ENCODE results near the gene MFAP2.

The MFAP2 gene

DNA sequence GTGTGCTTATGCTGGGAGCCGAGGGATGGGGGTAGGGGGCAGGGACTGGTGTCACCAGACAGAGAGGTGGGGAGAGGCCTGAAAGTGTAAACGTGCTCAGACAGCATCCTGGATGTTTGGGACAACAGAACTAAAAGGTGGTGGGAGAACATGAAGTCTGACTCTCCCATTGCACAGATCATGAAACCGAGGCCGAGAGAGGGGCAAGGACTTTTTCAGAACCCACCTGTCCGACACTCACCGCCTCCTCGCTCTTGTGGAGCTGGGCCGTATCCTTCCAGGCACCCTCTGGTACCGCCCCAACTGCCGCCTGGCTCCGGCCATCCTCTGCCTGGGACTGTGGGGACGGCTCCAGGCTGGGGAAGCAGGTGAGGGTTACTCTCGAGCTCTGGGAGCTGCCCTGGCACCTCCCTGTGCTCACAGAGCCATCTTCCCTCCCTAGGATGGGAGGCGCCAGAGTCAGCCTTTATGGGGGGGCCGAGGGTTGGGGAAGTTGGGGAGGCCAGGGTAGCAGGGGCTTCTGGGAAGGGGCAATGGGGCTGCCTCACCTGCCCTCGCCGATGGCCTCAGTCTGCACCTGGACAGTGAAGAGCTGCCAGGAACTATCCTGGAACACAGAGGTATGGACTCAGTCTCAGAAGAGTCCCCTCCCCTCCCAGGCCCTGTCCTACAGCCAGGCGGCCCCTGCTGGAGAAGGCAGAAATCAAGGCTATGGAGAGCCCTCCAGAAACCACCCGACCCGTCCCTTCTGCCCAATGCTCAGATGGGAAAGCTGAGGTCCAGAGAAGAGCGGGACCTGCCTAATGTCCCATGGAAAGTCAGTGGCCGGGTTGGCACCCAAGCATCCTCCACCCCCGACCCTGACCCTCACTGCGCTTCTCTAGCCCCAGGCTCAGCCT, 24.3 kb upstream of the MFAP2 start:
- TF ChIP-seq, protein P1, sequence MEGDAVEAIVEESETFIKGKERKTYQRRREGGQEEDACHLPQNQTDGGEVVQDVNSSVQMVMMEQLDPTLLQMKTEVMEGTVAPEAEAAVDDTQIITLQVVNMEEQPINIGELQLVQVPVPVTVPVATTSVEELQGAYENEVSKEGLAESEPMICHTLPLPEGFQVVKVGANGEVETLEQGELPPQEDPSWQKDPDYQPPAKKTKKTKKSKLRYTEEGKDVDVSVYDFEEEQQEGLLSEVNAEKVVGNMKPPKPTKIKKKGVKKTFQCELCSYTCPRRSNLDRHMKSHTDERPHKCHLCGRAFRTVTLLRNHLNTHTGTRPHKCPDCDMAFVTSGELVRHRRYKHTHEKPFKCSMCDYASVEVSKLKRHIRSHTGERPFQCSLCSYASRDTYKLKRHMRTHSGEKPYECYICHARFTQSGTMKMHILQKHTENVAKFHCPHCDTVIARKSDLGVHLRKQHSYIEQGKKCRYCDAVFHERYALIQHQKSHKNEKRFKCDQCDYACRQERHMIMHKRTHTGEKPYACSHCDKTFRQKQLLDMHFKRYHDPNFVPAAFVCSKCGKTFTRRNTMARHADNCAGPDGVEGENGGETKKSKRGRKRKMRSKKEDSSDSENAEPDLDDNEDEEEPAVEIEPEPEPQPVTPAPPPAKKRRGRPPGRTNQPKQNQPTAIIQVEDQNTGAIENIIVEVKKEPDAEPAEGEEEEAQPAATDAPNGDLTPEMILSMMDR (conservative IDR thresholded peaks at IDR 0.05; ENCODE audit: low read depth) = no peak
- ChIA-PET POLR2A (ENCODE audit: low non-redundant PET) (no interaction called here), CTCF (interaction anchor here (0.7 to 0.9 kb wide), 3 partner anchors 18 to 34 kb away, joined by 3 to 4 read pairs (median 4); no protein-coding TSS in a partner anchor)
- H3K27ac ChIP-seq = peak overlapping the region; percentile 78
- DNase-seq (ENCODE audit: low spot score) = no peak

DNA sequence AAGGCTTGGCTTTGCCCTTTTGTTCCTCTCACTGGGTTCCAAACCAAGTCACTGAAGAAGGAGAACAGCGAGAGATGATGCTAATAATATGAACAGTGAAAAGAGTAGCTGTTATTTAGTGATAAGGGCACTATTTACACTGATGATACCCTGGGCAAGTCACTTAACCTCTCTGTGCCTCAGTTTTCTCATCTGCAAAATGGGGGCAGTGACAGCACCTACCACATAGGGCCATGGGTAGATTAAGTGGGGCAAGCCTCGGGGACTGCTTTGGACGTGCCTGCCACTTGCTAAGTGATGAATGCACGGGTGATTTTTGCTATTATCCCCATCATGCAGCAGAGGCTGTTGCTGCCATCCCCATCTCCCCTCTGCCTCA, 22.1 kb upstream of the MFAP2 start:
- ChIA-PET CTCF (interaction anchor here (0.7 kb wide), 1 partner anchor 204 kb away, joined by 3 read pairs; no protein-coding TSS in a partner anchor), POLR2A (ENCODE audit: low non-redundant PET) (no interaction called here)
- no peak overlapping the region; the same call in 1 of the 2 replicates for H3K27ac ChIP-seq
- DNase-seq (ENCODE audit: low spot score) = no peak
- TF ChIP-seq, protein P1 (conservative IDR thresholded peaks at IDR 0.05; ENCODE audit: low read depth) = no peak

DNA sequence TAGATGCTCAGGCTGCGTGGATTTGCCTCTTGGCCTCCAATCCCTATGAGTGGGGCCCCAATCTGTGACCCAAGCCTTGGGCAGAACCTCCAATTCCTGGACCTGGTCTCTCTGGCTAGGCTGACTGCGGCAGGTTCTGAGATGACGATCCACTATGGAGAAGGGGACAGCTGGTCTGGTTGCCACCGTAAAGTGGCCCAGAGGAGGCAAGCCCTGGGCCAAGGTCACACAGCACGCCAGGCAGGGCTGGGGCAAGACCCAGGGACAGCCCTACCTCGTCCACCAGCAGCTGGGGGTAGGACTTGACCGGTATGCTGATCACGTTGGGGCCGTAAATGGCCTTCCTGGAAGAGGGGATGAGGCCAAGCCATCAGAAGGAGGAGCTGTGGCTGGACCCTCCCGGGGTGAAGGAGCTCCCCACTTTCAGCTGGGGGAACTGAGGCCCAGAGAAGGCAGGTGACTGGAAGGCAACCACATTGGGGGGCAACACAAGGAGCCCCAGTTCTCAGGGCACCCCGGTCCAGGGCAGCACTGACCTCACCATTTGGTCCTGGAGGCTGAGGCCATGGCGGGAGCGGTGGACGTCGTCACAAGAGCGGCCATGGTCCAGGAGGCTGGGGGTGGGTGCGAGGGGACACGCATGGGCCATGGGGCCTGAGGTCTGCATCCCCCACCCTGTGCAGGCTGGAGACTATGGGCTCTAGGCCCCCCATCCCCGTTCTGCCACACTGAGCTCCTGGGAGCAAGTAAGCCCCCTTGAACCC, 21.5 kb upstream of the MFAP2 start:
- TF ChIP-seq, protein P1 (conservative IDR thresholded peaks at IDR 0.05; ENCODE audit: low read depth) = no peak
- ChIA-PET CTCF (no interaction called here), POLR2A (ENCODE audit: low non-redundant PET) (no interaction called here)
- H3K27ac ChIP-seq = no peak overlapping the region
- no peak for DNase-seq (ENCODE audit: low spot score)

DNA sequence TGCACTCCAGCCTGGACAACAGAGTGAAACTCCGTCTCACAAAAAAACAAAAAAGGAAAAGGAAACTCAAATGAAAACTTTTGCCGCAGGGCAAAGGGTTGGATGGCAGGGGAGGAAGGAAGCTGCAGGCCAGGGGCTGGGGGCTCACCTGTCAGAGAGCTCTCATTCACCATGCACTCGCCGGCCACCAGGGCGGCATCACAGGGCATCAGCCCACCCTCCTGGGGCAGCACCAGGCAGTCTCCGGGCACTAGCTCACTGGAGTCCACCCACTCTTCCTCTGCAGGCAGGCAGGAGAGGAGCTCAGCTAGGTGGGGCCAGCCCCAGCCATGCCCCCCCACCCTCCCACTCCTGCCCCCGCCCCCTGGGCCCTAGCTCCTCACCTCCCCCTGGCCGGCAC, 19.4 kb upstream of the MFAP2 start:
- H3K27ac ChIP-seq = no peak overlapping the region
- ChIA-PET CTCF (interaction anchor here (1.0 to 1.4 kb wide), 2 partner anchors 12 to 13 kb away, joined by 3 to 5 read pairs; no protein-coding TSS in a partner anchor), POLR2A (ENCODE audit: low non-redundant PET) (no interaction called here)
- TF ChIP-seq, protein P1 (conservative IDR thresholded peaks at IDR 0.05; ENCODE audit: low read depth) = no peak
- DNase-seq (ENCODE audit: low spot score) = no peak

DNA sequence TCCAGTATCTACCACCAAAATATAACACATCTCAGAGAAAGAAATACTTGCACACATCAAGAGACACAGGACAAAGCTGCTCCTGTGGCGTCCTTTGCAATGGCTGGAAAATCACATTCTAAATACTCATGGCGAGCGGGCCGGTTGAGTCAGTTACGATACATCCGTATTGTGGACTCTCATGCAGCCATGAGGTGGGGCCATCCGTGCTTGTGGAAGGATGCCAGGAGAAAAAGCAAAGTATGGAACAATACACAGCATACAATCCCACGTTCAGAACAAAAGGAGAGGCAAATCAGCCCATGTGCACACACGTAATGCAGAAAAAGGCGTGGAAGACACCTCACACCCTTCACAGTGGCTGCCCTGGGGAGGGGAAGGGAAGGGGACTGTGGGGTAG, 18.2 kb upstream of the MFAP2 start:
- no peak overlapping the region for H3K27ac ChIP-seq
- DNase-seq (ENCODE audit: low spot score) = no peak
- ChIA-PET CTCF (no interaction called here), POLR2A (ENCODE audit: low non-redundant PET) (no interaction called here)
- TF ChIP-seq, protein P1 (conservative IDR thresholded peaks at IDR 0.05; ENCODE audit: low read depth) = no peak

DNA sequence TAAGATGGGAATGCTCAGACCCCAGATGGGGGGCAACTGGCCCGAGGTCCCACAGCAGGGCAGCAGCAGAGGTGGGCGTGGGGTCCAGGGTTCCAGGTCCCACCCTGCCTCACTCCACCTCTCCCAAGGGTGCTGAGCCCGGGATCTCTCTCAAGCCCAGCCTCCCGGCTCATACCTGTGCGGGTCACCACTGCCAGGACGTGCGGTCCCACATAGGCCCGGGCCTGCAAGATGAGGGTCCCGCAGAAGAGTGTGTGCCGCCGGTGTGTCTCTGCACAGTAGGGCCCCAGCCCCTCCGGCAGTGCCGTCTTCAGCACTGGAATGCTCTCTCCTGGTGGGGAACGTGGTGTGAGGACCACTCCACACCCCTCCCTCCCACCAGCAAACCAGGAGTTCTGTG, 16.4 kb upstream of the MFAP2 start:
- CTCF ChIA-PET = interaction anchor here (0.7 kb wide), 1 partner anchor 51 kb away, joined by 3 read pairs; no protein-coding TSS in a partner anchor
- POLR2A ChIA-PET (ENCODE audit: low non-redundant PET) = no interaction called here
- TF ChIP-seq, protein P1 (conservative IDR thresholded peaks at IDR 0.05; ENCODE audit: low read depth) = no peak

More for the DNA sequence above, 16.4 kb upstream of the MFAP2 start:
- no peak for DNase-seq (ENCODE audit: low spot score)
- H3K27ac ChIP-seq = no peak overlapping the region
